ENCODE results near the gene PAK4.
A peak's percentile ranks its signal among the peaks of the same experiment; 100 is the strongest.
"Not testable (repeated sequence)": the region's sequence is repeated elsewhere in the genome, so short reads cannot be mapped to it uniquely, and the experiment has no call there.

DNA sequence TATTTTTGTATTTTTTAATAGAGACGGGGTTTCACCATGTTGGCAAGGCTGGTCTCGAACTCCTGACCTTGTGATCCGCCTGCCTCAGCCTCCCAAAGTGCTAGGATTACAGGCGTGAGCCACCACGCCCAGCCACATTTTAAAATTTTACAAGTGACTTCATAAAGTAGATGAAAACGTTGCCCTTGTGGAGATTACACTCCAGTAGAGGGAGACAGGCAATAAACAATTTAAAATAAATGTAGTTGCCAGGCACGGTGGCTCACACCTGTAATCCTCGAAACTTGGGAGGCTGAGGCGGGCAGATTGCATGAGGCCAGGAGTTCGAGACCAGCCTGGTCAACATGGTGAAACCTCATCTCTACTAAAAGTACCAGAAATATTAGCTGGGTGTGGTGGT, 93.5 kb downstream of the PAK4 start:
- TF ChIP-seq, protein P1, sequence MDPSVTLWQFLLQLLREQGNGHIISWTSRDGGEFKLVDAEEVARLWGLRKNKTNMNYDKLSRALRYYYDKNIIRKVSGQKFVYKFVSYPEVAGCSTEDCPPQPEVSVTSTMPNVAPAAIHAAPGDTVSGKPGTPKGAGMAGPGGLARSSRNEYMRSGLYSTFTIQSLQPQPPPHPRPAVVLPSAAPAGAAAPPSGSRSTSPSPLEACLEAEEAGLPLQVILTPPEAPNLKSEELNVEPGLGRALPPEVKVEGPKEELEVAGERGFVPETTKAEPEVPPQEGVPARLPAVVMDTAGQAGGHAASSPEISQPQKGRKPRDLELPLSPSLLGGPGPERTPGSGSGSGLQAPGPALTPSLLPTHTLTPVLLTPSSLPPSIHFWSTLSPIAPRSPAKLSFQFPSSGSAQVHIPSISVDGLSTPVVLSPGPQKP (CRISPR knock-in tag; IDR thresholded peaks at IDR 0.05), result not testable (repeated sequence)
- TF ChIP-seq, protein P2, sequence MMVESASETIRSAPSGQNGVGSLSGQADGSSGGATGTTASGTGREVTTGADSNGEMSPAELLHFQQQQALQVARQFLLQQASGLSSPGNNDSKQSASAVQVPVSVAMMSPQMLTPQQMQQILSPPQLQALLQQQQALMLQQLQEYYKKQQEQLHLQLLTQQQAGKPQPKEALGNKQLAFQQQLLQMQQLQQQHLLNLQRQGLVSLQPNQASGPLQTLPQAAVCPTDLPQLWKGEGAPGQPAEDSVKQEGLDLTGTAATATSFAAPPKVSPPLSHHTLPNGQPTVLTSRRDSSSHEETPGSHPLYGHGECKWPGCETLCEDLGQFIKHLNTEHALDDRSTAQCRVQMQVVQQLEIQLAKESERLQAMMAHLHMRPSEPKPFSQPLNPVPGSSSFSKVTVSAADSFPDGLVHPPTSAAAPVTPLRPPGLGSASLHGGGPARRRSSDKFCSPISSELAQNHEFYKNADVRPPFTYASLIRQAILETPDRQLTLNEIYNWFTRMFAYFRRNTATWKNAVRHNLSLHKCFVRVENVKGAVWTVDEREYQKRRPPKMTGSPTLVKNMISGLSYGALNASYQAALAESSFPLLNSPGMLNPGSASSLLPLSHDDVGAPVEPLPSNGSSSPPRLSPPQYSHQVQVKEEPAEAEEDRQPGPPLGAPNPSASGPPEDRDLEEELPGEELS (CRISPR knock-in tag; IDR thresholded peaks at IDR 0.05; ENCODE audit: borderline replicate concordance), result not testable (repeated sequence)
- TF ChIP-seq RBBP5 (IDR thresholded peaks at IDR 0.05; ENCODE audit: borderline replicate concordance, insufficient read depth, low read length, poor library complexity, severe bottlenecking); MTA3 (IDR thresholded peaks at IDR 0.05; ENCODE audit: borderline replicate concordance); ELF4 (CRISPR knock-in tag; IDR thresholded peaks at IDR 0.05); RBM17 (IDR thresholded peaks at IDR 0.05; ENCODE audit: borderline replicate concordance, low read depth, low read length); SMARCA4 (IDR thresholded peaks at IDR 0.05); ZNF316 (IDR thresholded peaks at IDR 0.05): not testable (repeated sequence)
- TF ChIP-seq, protein P3, sequence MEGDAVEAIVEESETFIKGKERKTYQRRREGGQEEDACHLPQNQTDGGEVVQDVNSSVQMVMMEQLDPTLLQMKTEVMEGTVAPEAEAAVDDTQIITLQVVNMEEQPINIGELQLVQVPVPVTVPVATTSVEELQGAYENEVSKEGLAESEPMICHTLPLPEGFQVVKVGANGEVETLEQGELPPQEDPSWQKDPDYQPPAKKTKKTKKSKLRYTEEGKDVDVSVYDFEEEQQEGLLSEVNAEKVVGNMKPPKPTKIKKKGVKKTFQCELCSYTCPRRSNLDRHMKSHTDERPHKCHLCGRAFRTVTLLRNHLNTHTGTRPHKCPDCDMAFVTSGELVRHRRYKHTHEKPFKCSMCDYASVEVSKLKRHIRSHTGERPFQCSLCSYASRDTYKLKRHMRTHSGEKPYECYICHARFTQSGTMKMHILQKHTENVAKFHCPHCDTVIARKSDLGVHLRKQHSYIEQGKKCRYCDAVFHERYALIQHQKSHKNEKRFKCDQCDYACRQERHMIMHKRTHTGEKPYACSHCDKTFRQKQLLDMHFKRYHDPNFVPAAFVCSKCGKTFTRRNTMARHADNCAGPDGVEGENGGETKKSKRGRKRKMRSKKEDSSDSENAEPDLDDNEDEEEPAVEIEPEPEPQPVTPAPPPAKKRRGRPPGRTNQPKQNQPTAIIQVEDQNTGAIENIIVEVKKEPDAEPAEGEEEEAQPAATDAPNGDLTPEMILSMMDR (IDR thresholded peaks at IDR 0.05 in 2 of 3, conservative IDR thresholded peaks at IDR 0.05 in 1 of 3; ENCODE audit: insufficient read depth in 2 of 3, low read depth in 1 of 3, low read length in 3 of 3), result peak in 2 of 3 experiments; percentile 7 to 33; a peak in 1 of 6 replicates
- TF ChIP-seq, protein P4, sequence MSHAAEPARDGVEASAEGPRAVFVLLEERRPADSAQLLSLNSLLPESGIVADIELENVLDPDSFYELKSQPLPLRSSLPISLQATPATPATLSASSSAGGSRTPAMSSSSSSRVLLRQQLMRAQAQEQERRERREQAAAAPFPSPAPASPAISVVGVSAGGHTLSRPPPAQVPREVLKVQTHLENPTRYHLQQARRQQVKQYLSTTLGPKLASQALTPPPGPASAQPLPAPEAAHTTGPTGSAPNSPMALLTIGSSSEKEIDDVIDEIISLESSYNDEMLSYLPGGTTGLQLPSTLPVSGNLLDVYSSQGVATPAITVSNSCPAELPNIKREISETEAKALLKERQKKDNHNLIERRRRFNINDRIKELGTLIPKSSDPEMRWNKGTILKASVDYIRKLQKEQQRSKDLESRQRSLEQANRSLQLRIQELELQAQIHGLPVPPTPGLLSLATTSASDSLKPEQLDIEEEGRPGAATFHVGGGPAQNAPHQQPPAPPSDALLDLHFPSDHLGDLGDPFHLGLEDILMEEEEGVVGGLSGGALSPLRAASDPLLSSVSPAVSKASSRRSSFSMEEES (CRISPR knock-in tag; IDR thresholded peaks at IDR 0.05), result not testable (repeated sequence)
- TF ChIP-seq, protein P5, sequence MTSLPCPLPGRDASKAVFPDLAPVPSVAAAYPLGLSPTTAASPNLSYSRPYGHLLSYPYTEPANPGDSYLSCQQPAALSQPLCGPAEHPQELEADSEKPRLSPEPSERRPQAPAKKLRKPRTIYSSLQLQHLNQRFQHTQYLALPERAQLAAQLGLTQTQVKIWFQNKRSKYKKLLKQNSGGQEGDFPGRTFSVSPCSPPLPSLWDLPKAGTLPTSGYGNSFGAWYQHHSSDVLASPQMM (CRISPR knock-in tag; IDR thresholded peaks at IDR 0.05), result not testable (repeated sequence)
